ENCODE measurements around the gene ZNF319. TPM values are rescaled to one million over a fixed set of nuclear protein-coding genes. Genes with fewer than 3 reads are reported as not detected.

ZNF319 gene
- total and polyA plus RNA-seq, 4 experiments from 2014 or later = 2.3 to 20.5 (median 18.1) TPM

- intact Hi-C loops (cut with micrococcal nuclease) = loop anchor here (1.0 kb wide), 1 partner anchor 130 kb away; the partner anchor contains the start of gene CFAP20
- Mint-ChIP-seq H3K9me3 (peaks cover 0 to 3% (median 0%) of the 10 kb centered on the region in 8 donors), H3K4me3 (peak overlapping the region; percentile 71 to 89 (median 86)), H3K27me3 (no peaks in the 10 kb centered on the region), H3K4me1 (peaks cover 39 to 81% (median 54%) of the 10 kb centered on the region in 4 donors), H3K36me3 (peaks cover 17 to 52% of the 10 kb centered on the region in 2 donors), H3K27ac (peak overlapping the region; percentile 79 to 94 (median 90))
- Histone ChIP-seq H3K27me3 (ENCODE audit: insufficient read depth, low read length) (no peaks in the 10 kb centered on the region), H3K9me3 (ENCODE audit: control insufficient read depth in 1 of 2, low read length in 2 of 2) (no peaks in the 10 kb centered on the region), H3K27ac (ENCODE audit: low read depth, low read length) (peak overlapping the region; percentile 75), H3K36me3 (ENCODE audit: insufficient read depth, low read length) (peaks cover 19% of the 10 kb centered on the region), H3K4me1 (ENCODE audit: insufficient read depth, low read length) (peaks cover 66% of the 10 kb centered on the region), H3K4me3 (ENCODE audit: low read length in 2 of 2) (peak overlapping the region in 1 of 2 donors; percentile 1)
- CTCF ChIA-PET (ENCODE audit: partially characterized antibody) = interaction anchor here (0.9 to 12.6 kb wide), 10 partner anchors 13 to 393 kb away, joined by 3 to 115 read pairs (median 4); partner anchors contain the start of gene GINS3
- POLR2A ChIA-PET (ENCODE audit: partially characterized antibody) = interaction anchor here (0.5 to 6.7 kb wide), 12 partner anchors 12 to 393 kb away, joined by 3 to 83 read pairs (median 4); partner anchors contain the start of genes CFAP20, GINS3 and KATNB1
- no peak for DNase-seq
These were observed 1.5 kb downstream of the ZNF319 start for GRCh38 chr16:57998992-57999365.

DNA sequence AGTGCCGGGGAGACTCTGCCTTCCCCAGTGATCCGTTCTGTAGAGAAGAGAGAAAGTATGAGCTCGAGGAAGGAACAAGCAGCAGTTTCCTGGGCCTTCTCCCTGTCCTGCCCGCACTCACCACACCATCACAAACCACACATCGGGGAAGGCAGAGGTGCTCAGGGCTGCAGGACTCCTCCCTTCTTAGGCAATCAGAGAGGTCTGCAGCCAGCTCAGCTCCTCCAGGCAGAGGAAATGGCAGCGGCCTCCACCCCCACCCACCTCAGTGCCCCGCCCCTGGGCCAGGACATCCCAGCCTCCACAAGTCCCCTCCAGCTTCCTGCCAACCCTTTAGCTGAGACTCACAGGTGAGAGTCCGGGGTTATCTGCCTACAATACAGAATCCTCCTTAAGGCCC is 2.0 kb downstream of the ZNF319 start:
- peak; percentile 49 to 78 (median 55) for DNase-seq
- no peaks in the 10 kb centered on the region for H3K27me3 Mint-ChIP-seq
- Histone ChIP-seq H3K4me3 (ENCODE audit: low read length in 2 of 2) (peak overlapping the region in 1 of 2 donors; percentile 38), H3K4me1 (ENCODE audit: insufficient read depth, low read length) (peaks cover 71% of the 10 kb centered on the region), H3K27ac (ENCODE audit: low read depth, low read length) (peak overlapping the region; percentile 75), H3K27me3 (ENCODE audit: insufficient read depth, low read length) (no peaks in the 10 kb centered on the region), H3K9me3 (ENCODE audit: control insufficient read depth in 1 of 2, low read length in 2 of 2) (no peaks in the 10 kb centered on the region), H3K36me3 (ENCODE audit: insufficient read depth, low read length) (peaks cover 19% of the 10 kb centered on the region)
- peaks cover 14 to 50% of the 10 kb centered on the region in 2 donors for H3K36me3 Mint-ChIP-seq
- ChIA-PET POLR2A (ENCODE audit: partially characterized antibody) (interaction anchor here (0.5 to 6.7 kb wide), 10 partner anchors 12 to 394 kb away, joined by 3 to 83 read pairs (median 4); partner anchors contain the start of genes CFAP20, GINS3 and KATNB1), CTCF (ENCODE audit: partially characterized antibody) (interaction anchor here (0.9 to 12.6 kb wide), 9 partner anchors 12 to 394 kb away, joined by 3 to 115 read pairs (median 4); partner anchors contain the start of gene GINS3)
- H3K4me3 Mint-ChIP-seq = peak overlapping the region; percentile 71 to 89 (median 86)
- peaks cover 36 to 80% (median 51%) of the 10 kb centered on the region in 4 donors for H3K4me1 Mint-ChIP-seq
- intact Hi-C loops (cut with micrococcal nuclease) = no loop called here
- peak overlapping the region; percentile 79 to 94 (median 90) for H3K27ac Mint-ChIP-seq
- peaks cover 0 to 3% (median 0%) of the 10 kb centered on the region in 8 donors for H3K9me3 Mint-ChIP-seq

GRCh38 chr16:57997528-57998265 is 2.8 kb downstream of the ZNF319 start:
- Histone ChIP-seq H3K27me3 (ENCODE audit: insufficient read depth, low read length) (no peaks in the 10 kb centered on the region), H3K4me1 (ENCODE audit: insufficient read depth, low read length) (peaks cover 77% of the 10 kb centered on the region), H3K27ac (ENCODE audit: low read depth, low read length) (peak overlapping the region; percentile 75), H3K9me3 (ENCODE audit: control insufficient read depth in 1 of 2, low read length in 2 of 2) (no peaks in the 10 kb centered on the region), H3K4me3 (ENCODE audit: low read length in 2 of 2) (peak overlapping the region in 1 of 2 donors; percentile 38), H3K36me3 (ENCODE audit: insufficient read depth, low read length) (peaks cover 19% of the 10 kb centered on the region)
- H3K27ac Mint-ChIP-seq = peak overlapping the region; percentile 70 to 94 (median 85)
- DNase-seq = no peak
- POLR2A ChIA-PET (ENCODE audit: partially characterized antibody) = interaction anchor here (0.8 to 6.7 kb wide), 4 partner anchors 11 to 187 kb away, joined by 3 to 83 read pairs (median 8); no protein-coding TSS in a partner anchor
- CTCF ChIA-PET (ENCODE audit: partially characterized antibody) = interaction anchor here (1.0 to 12.6 kb wide), 8 partner anchors 11 to 490 kb away, joined by 3 to 115 read pairs (median 4); a partner anchor contains a TSS
- H3K36me3 Mint-ChIP-seq = peaks cover 14 to 49% of the 10 kb centered on the region in 2 donors
- H3K4me3 Mint-ChIP-seq = peak overlapping the region; percentile 62 to 88 (median 82)
- no peaks in the 10 kb centered on the region for H3K27me3 Mint-ChIP-seq
- intact Hi-C loops (cut with micrococcal nuclease) = no loop called here
- peaks cover 0 to 3% (median 0%) of the 10 kb centered on the region in 8 donors for H3K9me3 Mint-ChIP-seq
- H3K4me1 Mint-ChIP-seq = peaks cover 36 to 79% (median 52%) of the 10 kb centered on the region in 4 donors

GRCh38 chr16:57997176-57997527 is 3.3 kb downstream of the ZNF319 start:
- H3K9me3 Mint-ChIP-seq = peaks cover 0 to 3% (median 0%) of the 10 kb centered on the region in 8 donors
- no peaks in the 10 kb centered on the region for H3K27me3 ChIP-seq (ENCODE audit: insufficient read depth, low read length)
- H3K27ac ChIP-seq (ENCODE audit: low read depth, low read length) = peak overlapping the region; percentile 19
- H3K36me3 ChIP-seq (ENCODE audit: insufficient read depth, low read length) = peaks cover 19% of the 10 kb centered on the region
- intact Hi-C loops (cut with micrococcal nuclease) = no loop called here
- peak overlapping the region in 5 of 7 donors; percentile 35 to 79 (median 72) for H3K27ac Mint-ChIP-seq
- CTCF ChIA-PET (ENCODE audit: partially characterized antibody) = interaction anchor here (1.0 to 12.6 kb wide), 3 partner anchors 11 to 490 kb away, joined by 3 to 115 read pairs (median 18); no protein-coding TSS in a partner anchor
- no peaks in the 10 kb centered on the region for H3K27me3 Mint-ChIP-seq
- DNase-seq = no peak
- H3K9me3 ChIP-seq (ENCODE audit: control insufficient read depth in 1 of 2, low read length in 2 of 2) = no peaks in the 10 kb centered on the region
- H3K36me3 Mint-ChIP-seq = peaks cover 14 to 48% of the 10 kb centered on the region in 2 donors
- H3K4me3 ChIP-seq (ENCODE audit: low read length in 2 of 2) = no peak overlapping the region
- peak overlapping the region in 3 of 8 donors; percentile 58 to 86 (median 73) for H3K4me3 Mint-ChIP-seq
- H3K4me1 Mint-ChIP-seq = peaks cover 34 to 79% (median 52%) of the 10 kb centered on the region in 4 donors
- peaks cover 75% of the 10 kb centered on the region for H3K4me1 ChIP-seq (ENCODE audit: insufficient read depth, low read length)
- POLR2A ChIA-PET (ENCODE audit: partially characterized antibody) = interaction anchor here (2.2 to 6.7 kb wide), 2 partner anchors 11 to 187 kb away, joined by 10 to 83 read pairs; no protein-coding TSS in a partner anchor

- Mint-ChIP-seq H3K9me3 (peaks cover 0 to 3% (median 0%) of the 10 kb centered on the region in 8 donors), H3K27ac (peak overlapping the region in 3 of 7 donors; percentile 35 to 76 (median 52)), H3K4me1 (peaks cover 28 to 73% (median 47%) of the 10 kb centered on the region in 4 donors), H3K4me3 (peak overlapping the region in 3 of 8 donors; percentile 29 to 86 (median 73)), H3K27me3 (no peaks in the 10 kb centered on the region), H3K36me3 (peaks cover 14 to 45% of the 10 kb centered on the region in 2 donors)
- Histone ChIP-seq H3K4me3 (ENCODE audit: low read length in 2 of 2) (no peak overlapping the region), H3K27me3 (ENCODE audit: insufficient read depth, low read length) (no peaks in the 10 kb centered on the region), H3K27ac (ENCODE audit: low read depth, low read length) (peak overlapping the region; percentile 41), H3K9me3 (ENCODE audit: control insufficient read depth in 1 of 2, low read length in 2 of 2) (no peaks in the 10 kb centered on the region), H3K4me1 (ENCODE audit: insufficient read depth, low read length) (peaks cover 70% of the 10 kb centered on the region), H3K36me3 (ENCODE audit: insufficient read depth, low read length) (peaks cover 19% of the 10 kb centered on the region)
- DNase-seq = no peak
- intact Hi-C loops (cut with micrococcal nuclease) = no loop called here
- ChIA-PET POLR2A (ENCODE audit: partially characterized antibody) (interaction anchor here (6.7 kb wide), 1 partner anchor 10 kb away, joined by 83 read pairs; no protein-coding TSS in a partner anchor), CTCF (ENCODE audit: partially characterized antibody) (interaction anchor here (1.0 to 12.6 kb wide), 3 partner anchors 10 to 491 kb away, joined by 3 to 115 read pairs (median 18); no protein-coding TSS in a partner anchor)
These were observed 3.9 kb downstream of the ZNF319 start for GRCh38 chr16:57996406-57997175.

DNA sequence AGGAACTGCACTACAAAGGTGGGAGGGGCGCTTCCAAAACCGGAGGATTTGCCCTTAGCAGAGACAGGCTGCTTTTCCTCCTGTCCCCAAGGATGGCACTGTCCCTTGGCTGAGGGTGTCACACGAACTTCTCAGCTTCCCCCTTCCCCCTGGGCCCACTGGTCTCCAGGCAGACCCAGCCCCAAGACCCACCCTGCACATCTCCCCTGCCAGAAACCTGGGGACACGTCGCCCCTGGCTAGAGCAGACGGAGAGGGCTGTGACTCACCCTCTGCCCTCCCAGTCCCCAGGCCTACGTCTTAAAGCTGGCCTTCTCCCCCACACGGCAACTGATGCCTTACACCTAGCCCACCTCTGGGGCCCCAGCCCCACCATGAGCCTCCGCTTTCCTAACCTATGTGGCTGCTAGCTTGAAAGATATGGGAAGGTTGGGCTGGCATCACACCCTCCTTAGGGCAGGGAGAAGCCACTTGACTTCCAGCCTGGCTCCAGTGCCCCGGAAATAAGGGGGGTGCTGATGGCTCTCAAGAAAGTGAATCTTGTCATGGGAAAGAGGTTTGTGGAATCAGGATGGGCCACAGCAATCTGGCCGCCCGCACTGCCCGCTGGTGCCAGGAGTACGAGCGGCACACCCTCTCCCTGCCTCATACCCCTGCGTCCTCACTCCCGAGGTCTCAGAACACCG is 4.6 kb downstream of the ZNF319 start:
- Mint-ChIP-seq H3K4me3 (peak overlapping the region in 4 of 8 donors; percentile 12 to 31 (median 22)), H3K36me3 (peaks cover 14 to 43% of the 10 kb centered on the region in 2 donors), H3K4me1 (peaks cover 28 to 66% (median 44%) of the 10 kb centered on the region in 4 donors), H3K9me3 (peaks cover 0 to 3% (median 0%) of the 10 kb centered on the region in 8 donors), H3K27ac (peak overlapping the region; percentile 61 to 89 (median 78)), H3K27me3 (no peaks in the 10 kb centered on the region)
- POLR2A ChIA-PET (ENCODE audit: partially characterized antibody) = interaction anchor here (1.3 to 6.7 kb wide), 2 partner anchors 9 to 134 kb away, joined by 4 to 83 read pairs; partner anchors contain the start of gene CFAP20
- Histone ChIP-seq H3K27ac (ENCODE audit: low read depth, low read length) (peak overlapping the region; percentile 41), H3K4me3 (ENCODE audit: low read length in 2 of 2) (no peak overlapping the region), H3K27me3 (ENCODE audit: insufficient read depth, low read length) (no peaks in the 10 kb centered on the region), H3K4me1 (ENCODE audit: insufficient read depth, low read length) (peaks cover 69% of the 10 kb centered on the region), H3K9me3 (ENCODE audit: control insufficient read depth in 1 of 2, low read length in 2 of 2) (no peaks in the 10 kb centered on the region), H3K36me3 (ENCODE audit: insufficient read depth, low read length) (peaks cover 19% of the 10 kb centered on the region)
- DNase-seq = no peak
- intact Hi-C loops (cut with micrococcal nuclease) = no loop called here
- CTCF ChIA-PET (ENCODE audit: partially characterized antibody) = interaction anchor here (0.6 to 0.7 kb wide), 2 partner anchors 97 to 104 kb away, joined by 3 to 4 read pairs; no protein-coding TSS in a partner anchor

All from CD4-positive, alpha-beta memory T cell (primary cell).